HG03571 (cell line): ENCODE results near the gene SCMH1.

Experiments
- ATAC-seq: cut with Tn5 transposase; IDR thresholded peaks from one replicate; pipeline ENCODE4 v1.9.1; 2021; ENCODE audit not compliant: unreplicated experiment

Gene SCMH1

GRCh38 chr1:40980453-40981121, 261.5 kb downstream of the SCMH1 start:
- ATAC-seq = no peak

GRCh38 chr1:40980068-40980452, 262.0 kb downstream of the SCMH1 start:
- ATAC-seq = peak; percentile 18

GRCh38 chr1:40979241-40980067, 262.7 kb downstream of the SCMH1 start, which contains the start of gene CTPS1:
TSS of gene CTPS1 (plus strand) at chr1:40979696. CDS start at chr1:40983291, 3,595 bp downstream.
- peak; percentile 80 for ATAC-seq

- no peak for ATAC-seq
Observed at GRCh38 chr1:40978886-40979240, 263.2 kb downstream of the SCMH1 start.

GRCh38 chr1:40977716-40978115, 264.4 kb downstream of the SCMH1 start:
- no peak for ATAC-seq
